ENCODE results near the gene RNF223.
"Not testable (repeated sequence)": the region's sequence is repeated elsewhere in the genome, so short reads cannot be mapped to it uniquely, and the experiment has no call there.

RNF223 gene

DNA sequence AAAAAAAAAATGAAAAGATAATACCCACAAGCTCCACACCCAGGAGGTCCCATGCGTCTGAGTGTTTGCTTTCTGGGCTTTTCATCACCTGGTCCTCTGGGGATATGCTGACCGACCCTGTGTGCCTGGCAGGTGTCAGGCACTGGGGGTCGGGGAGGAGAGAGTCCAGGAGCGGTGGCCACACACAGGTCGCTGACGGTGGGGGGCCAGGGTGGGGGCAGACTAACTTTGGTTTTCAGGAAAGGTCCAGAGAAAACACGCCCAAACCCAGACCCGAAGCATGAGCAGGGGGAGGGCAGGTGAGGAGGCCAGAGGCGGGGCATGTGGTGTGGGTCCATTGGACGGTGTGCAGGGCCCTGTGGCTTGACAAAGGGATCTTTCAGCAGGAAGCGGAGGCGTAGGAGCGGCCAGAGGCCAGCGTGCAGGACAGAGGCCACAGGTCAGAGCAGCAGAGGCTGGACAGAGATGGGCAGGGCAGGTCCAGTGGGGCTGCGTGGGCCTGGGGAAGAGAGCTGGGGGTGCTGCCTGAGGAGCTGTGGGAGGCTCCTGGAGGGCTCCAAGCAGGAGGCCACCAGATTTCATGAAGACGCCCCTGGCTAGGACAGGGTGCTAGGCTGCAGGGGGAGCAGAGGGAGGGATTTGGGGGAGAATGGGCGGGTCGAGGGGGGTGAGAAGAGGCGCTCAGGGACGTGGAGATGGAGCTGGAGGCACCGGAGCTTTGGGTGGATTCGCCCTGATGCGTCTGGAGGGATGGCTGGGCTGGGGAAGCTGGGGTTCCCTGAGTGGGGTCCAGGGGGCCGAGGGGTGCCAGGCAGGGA is 15.8 kb downstream of the RNF223 start:
- no peak for DNase-seq

DNA sequence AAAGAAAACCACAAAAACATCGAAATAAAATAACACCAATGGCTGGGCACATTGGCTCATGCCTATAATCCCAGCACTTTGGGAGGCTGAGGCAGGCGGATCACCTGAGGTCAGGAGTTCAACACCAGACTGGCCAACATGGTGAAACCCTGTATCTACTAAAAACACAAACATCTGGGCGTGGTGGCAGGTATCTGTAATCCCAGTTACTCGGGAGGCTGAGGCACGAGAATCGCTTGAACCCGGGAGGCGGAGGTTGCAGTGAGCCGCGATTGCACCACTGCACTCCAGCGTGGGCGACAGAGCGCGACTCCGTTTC is 16.4 kb downstream of the RNF223 start:
- not testable (repeated sequence) for DNase-seq

DNA sequence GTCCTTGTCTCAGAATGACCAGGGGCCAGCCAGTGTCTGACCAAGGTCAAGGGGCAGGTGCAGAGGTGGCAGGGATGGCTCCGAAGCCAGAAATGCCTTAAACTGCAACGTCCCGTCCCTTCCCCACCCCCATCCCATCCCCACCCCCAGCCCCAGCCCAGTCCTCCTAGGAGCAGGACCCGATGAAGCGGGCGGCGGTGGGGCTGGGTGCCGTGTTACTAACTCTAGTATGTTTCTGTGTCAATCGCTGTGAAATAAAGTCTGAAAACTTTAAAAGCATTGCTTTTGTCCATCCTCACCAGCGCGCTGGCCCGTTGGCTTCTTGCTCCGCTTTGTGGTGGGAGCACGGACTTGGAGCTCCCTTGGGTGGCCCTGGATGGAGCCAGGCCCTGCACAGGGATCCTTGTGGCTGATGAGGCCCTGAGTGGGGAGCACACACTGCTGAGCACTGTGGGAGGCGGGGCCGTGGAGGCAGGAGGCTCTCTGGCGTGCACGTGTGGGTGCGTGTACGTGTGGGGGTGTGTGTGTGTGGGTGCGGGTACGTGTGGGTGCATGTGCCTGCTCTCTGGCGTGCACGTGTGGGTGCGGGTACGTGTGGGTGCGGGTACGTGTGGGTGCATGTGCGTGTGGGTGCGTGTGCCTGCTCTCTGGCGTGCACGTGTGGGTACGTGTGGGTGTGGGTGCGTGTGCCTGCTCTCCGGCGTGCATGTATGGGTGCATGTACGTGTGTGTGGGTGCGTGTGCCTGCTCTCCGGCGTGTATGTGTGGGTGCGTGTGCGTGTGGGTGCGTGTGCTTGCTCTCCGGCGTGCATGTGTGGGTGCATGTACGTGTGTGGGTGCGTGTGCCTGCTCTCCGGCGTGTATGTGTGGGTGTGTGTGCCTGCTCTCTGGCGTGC is 18.0 kb downstream of the RNF223 start:
- DNase-seq: no peak

DNA sequence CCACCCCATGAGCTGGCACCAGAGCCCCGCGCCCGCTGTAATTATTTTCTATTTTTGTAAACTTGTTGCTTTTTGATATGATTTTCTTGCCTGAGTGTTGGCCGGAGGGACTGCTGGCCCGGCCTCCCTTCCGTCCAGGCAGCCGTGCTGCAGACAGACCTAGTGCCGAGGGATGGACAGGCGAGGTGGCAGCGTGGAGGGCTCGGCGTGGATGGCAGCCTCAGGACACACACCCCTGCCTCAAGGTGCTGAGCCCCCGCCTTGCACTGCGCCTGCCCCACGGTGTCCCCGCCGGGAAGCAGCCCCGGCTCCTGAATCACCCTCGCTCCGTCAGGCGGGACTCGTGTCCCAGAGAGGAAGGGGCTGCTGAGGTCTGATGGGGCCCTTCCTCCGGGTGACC is 19.1 kb downstream of the RNF223 start:
- DNase-seq: no peak

DNA sequence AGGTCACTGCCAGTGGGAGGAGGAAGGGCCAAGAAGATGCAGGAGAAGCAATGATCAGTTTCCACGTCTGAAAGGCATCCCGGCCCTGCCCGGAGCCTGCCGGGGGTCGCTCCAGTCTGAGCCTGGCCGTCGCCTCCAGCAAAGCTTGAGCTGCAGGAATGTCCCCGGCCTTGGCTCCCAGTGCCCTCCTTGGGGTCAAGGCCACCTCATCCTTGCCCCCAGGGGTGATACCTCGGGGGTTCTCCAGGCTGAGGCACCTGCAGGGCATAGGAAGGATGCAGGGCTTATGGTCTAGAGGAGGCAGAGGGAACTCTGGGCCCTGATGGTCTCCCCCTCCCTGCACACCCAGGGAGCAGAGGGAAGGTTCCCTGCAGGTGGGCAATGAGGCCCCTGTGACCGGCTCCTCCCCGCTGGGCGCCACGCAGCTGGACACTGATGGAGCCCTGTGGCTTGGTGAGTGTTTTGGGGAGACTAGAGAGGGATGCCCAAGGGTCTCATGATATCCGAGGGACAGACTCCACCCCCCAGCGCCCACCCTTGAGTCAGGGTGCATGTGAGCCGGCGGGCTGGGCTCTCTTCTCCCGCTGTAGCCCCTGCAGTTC is 19.9 kb downstream of the RNF223 start:
- DNase-seq: no peak

DNA sequence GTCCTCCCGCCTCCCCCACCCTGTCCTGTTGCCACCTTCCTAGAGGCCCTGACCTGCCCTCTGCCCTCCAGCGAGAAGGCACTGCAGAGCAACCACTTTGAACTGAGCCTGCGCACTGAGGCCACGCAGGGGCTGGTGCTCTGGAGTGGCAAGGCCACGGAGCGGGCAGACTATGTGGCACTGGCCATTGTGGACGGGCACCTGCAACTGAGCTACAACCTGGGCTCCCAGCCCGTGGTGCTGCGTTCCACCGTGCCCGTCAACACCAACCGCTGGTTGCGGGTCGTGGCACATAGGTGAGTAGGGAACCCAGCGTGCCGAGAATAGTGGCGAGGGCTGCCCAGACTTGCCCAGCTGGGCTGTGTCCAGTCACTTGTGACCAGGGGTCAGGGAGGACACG is 20.4 kb downstream of the RNF223 start:
- no peak for DNase-seq

DNA sequence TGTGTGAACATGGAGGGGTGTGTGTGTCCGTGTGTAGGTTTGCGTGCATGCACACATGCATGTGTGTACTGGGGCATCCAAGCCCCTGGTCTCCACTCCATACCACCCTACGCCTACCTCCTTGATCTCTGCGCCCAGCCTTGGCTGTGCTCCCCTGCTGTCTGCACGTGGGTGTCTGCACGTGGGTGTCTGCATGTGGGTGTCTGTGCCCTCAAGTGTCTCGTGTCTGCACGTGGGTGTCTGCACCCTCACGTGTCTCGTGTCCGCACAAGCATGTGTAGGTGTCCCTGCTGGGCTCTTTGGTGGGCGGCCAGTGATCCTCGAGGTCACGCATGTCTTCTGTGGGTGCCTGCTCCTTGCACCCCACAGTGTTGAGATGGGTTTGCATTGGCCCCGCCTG is 21.1 kb downstream of the RNF223 start:
- DNase-seq: no peak

DNA sequence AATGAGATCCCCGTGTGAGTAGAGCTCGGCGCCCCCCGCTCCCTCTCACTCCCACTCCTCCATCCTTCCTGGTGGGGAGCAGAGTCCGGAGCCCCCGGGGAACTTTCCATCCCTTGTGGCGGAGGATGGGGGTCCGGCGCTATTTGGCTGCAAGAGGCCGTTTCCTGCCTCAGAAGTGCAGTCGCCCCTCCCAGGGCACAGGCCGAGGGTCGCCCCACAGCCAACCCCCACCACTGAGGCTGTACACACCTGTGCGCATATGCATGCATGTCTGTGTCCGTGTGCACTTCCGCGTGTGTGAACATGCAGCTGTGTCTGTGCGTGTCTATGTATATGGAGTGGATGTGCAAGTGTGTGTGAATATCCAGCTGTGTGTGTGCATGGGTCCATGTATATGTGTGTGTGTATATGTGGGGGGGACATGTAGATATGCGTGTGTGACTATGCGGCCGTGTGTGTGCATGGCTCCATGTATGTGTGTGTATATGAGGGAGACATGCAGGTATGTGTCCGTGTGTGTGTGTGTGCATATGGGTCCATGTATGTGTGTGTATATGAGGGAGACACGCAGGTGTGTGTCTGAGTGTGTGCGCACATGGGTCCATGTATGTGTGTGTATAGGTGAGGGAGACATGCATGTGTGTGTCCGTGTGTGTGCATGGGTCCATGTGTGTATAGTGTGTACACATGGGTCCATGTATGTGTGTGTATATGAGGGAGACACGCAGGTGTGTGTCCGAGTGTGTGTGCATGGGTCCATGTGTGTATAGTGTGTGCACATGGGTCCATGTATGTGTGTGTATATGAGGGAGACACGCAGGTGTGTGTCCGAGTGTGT is 21.9 kb downstream of the RNF223 start:
- DNase-seq: no peak

DNA sequence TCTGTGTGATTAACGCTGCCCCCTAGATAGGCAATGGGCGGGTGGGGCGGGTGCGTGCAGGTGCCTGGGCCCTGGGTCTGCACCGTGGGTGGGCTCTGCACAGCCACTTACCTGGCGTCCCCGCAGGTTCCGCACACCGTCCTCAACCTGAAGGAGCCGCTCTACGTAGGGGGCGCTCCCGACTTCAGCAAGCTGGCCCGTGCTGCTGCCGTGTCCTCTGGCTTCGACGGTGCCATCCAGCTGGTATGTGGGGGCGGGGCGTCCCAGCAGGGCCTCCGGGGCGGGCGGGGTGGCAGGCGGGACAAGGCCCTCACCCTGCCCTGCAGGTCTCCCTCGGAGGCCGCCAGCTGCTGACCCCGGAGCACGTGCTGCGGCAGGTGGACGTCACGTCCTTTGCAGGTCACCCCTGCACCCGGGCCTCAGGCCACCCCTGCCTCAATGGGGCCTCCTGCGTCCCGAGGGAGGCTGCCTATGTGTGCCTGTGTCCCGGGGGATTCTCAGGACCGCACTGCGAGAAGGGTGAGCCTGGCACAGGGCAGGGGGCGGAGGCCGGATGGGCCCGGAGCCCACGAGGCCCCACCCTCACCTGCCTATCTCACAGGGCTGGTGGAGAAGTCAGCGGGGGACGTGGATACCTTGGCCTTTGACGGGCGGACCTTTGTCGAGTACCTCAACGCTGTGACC is 22.8 kb downstream of the RNF223 start:
- peak in 1 of 2 experiments; percentile 27 for DNase-seq

DNA sequence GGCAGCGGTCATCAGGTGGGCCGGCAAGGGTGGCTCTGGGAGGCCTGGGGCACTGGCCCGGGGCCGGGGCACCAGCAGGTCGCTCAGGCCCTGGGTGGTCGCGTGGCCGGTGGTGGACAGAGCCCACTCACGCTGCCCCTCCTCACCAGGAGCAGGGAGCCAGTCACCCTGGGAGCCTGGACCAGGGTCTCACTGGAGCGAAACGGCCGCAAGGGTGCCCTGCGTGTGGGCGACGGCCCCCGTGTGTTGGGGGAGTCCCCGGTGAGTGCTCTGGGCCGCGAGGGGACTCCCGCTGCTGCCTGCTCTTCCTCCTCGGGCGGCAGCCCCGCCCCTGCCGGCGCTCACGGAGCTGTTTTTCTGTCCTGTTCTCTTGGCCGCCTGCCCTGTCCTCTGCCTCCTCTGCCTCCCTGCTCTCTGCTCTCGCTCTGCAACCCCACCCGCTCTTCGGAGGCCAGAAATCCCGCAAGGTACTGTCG is 23.5 kb downstream of the RNF223 start:
- DNase-seq: peak in 1 of 2 experiments; percentile 27

DNA sequence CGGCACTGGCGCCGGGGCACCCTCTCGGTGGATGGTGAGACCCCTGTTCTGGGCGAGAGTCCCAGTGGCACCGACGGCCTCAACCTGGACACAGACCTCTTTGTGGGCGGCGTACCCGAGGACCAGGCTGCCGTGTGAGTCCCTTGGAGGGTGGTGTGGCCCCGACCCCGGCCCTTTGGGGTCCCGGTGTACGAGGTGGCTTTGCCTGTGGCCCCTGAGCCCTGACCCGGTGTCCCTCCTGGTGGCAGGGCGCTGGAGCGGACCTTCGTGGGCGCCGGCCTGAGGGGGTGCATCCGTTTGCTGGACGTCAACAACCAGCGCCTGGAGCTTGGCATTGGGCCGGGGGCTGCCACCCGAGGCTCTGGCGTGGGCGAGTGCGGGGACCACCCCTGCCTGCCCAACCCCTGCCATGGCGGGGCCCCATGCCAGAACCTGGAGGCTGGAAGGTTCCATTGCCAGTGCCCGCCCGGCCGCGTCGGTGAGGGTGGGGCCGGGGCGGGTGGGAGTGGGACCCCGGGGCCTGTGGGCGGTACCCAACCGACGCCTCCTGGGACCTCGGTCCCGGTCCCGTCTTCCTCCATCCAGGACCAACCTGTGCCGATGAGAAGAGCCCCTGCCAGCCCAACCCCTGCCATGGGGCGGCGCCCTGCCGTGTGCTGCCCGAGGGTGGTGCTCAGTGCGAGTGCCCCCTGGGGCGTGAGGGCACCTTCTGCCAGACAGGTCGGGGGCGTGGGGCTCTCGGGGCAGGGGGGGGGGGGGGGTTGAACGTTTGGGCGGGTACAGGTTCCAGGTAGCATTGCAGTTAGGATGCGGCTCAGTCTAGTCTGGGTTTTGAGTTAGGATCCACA is 24.6 kb downstream of the RNF223 start:
- DNase-seq: no peak

DNA sequence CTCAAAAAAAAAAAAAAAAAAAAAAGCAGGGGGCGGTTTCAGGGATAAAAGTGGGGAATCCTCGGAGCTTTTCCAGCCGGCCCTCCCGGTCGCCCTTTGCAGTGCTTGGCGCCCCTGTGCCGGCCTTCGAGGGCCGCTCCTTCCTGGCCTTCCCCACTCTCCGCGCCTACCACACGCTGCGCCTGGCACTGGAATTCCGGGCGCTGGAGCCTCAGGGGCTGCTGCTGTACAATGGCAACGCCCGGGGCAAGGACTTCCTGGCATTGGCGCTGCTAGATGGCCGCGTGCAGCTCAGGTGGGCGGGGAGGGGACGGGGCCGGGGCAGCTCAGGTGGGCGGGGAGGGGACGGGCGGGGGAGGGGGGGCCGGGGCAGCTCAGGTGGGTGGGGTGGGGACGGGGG is 25.3 kb downstream of the RNF223 start:
- DNase-seq: peak in 1 of 2 experiments; percentile 32

DNA sequence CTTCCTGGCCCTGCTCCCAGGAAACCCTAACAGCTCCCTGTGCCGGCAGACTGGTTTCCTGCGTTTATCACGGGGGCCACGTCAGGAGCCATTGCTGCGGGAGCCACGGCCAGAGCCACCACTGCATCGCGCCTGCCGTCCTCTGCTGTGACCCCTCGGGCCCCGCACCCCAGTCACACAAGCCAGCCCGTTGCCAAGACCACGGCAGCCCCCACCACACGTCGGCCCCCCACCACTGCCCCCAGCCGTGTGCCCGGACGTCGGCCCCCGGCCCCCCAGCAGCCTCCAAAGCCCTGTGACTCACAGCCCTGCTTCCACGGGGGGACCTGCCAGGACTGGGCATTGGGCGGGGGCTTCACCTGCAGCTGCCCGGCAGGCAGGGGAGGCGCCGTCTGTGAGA is 26.1 kb downstream of the RNF223 start:
- no peak for DNase-seq

DNA sequence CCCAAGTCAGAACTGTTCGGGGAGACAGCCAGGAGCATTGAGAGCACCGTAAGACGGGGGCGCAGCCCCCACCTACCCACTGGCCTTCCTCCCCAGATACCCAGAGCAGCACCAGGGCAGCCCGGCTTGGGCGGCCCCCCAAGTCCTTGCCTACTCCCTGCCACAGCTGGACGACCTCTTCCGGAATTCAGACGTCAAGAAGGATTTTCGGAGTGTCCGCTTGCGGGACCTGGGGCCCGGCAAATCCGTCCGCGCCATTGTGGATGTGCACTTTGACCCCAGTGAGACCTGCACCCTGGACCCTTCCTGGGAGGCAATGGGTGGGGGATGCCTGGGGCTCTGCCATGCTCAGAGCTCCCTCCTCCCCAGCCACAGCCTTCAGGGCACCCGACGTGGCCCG is 26.7 kb downstream of the RNF223 start:
- DNase-seq: no peak

DNA sequence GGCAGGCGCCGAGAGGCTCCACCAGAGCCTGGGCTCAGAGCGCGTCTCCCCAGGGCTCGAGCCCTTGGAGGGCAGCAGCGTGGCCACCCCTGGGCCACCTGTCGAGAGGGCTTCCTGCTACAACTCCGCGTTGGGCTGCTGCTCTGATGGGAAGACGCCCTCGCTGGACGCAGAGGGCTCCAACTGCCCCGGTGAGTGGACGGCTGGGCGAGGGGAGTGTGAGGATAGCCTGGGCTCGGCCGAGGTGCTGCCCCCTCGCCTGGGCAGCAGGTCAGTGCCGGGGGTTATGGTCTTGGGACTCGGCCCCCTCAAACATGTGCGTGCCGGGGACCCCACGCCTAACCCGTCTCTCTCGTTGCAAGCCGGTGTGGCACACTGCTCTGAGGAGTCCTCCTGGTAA is 27.3 kb downstream of the RNF223 start:
- no peak for DNase-seq

DNA sequence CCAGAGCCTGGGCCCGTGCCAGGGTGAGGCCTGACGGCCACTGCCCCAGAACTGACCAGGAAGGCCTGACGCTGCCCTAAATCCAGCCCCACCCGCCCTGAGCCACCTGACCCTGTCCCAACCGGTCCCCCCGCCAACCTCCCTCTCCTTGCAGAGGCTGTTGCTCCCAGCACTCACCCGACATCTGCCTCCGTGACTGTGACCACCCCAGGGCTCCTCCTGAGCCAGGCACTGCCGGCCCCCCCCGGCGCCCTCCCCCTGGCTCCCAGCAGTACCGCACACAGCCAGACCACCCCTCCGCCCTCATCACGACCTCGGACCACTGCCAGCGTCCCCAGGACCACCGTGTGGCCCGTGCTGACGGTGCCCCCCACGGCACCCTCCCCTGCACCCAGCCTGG is 27.9 kb downstream of the RNF223 start:
- DNase-seq: no peak

DNA sequence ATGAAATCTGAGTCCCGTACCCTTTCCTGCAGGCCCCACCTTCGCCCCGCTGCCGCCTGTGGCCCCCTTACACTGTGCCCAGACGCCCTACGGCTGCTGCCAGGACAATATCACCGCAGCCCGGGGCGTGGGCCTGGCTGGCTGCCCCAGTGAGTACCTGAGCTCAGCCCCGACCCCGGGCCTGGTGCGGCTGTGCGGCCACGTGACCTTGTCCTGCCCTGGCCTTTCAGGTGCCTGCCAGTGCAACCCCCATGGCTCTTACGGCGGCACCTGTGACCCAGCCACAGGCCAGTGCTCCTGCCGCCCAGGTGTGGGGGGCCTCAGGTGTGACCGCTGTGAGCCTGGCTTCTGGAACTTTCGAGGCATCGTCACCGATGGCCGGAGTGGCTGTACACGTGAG is 29.0 kb downstream of the RNF223 start:
- no peak for DNase-seq

DNA sequence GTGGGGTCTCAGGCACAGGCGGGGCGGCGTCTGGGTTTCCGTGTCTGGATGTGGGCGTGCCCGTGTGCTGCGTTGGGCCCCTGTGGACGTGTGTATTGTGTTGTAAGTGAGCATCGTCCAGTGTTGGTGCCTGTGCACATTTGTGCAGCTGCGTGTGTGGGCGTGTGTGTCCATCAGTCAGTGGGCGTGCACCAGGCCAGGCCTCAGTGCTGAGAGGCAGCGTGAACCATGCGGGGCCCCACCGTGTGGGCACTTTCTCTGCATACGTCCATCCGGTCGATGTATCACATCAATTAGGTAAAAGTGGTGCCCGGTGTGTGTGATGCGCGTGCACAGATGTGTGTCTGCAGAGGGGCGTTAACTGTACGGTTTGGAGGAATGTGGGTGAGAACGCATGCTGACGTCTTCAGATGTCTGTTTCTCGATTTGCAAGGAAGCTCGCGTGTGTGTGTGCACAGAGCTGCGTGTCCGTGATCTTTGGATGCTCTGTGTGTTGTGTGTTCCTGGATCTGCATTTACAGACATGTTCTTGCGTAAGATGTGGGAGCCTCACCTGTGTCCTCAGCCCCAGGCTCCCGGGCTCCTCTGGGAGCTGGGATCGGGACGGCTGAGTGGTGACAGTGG is 29.5 kb downstream of the RNF223 start:
- no peak for DNase-seq

DNA sequence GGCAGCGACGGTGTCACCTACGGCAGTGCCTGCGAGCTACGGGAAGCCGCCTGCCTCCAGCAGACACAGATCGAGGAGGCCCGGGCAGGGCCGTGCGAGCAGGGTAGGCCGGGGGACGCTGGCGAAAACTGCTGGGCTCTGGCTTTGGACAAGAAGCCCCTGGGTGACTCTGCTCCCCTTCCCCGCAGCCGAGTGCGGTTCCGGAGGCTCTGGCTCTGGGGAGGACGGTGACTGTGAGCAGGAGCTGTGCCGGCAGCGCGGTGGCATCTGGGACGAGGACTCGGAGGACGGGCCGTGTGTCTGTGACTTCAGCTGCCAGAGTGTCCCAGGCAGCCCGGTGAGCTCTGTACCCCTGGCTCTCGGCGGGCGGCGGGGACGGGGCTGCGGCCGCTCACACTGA is 30.2 kb downstream of the RNF223 start:
- no peak for DNase-seq

DNA sequence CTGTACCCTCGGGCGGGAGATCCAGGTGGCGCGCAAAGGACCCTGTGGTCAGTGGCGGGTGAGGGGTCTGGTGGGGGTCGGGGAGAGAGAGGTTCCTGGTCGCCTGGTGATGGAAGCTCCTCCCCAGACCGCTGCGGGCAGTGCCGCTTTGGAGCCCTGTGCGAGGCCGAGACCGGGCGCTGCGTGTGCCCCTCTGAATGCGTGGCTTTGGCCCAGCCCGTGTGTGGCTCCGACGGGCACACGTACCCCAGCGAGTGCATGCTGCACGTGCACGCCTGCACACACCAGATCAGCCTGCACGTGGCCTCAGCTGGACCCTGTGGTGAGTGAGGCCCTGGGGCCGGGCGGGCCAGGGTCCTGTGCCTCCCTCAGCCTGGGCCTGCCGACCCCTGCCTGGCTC is 30.7 kb downstream of the RNF223 start:
- no peak for DNase-seq

DNA sequence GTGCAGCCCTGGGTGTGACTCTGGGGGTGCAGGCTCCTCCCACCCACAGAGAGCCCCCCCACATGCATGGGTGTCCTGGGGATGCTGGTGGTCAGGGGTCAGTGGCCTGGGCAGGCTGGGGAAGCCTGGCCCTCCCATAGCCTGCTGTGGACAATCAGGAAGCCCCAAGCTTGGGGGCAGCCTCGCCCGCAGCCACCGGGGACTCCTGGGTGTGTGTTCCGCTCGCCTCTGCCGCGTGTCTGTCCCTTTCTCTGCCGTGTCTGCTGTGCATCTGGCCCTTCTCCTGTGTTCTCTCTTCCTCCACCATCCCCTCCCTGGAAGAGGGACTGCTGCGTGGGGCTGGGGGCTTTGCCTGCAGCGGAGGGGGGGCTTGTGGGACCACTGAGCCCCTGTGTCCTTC is 31.3 kb downstream of the RNF223 start:
- no peak for DNase-seq

Data from NCI-H2081 (cell line).